Testis (tissue), 3 donors: ENCODE data around the gene ALDH5A1. TPM values are rescaled to one million over a fixed set of nuclear protein-coding genes. Genes with fewer than 3 reads are reported as not detected.

ENCODE experiments used
- DNase-seq: peaks from one replicate; pipeline ENCODE4 v3.0.0-alpha.2; 2019
- H3K27ac ChIP-seq, 2 donors: fragments of 200-600 bp; sonication (generic); one replicate each; pipeline ENCODE4 v1.5.1; 2019
- H3K27me3 ChIP-seq: fragments of 200-600 bp; sonication (generic); one replicate; pipeline ENCODE4 v1.5.1; 2019
- H3K36me3 ChIP-seq: fragments of 200-600 bp; sonication (generic); one replicate; pipeline ENCODE4 v1.5.1; 2017; ENCODE audit warnings: low read depth; ENCODE audit errors: missing control alignments
- H3K4me1 ChIP-seq: fragments of 200-600 bp; sonication (generic); one replicate; pipeline ENCODE4 v1.5.1; 2019
- H3K4me3 ChIP-seq, 2 donors: fragments of 200-600 bp; sonication (generic); one replicate each; pipeline ENCODE4 v1.5.1; 2017 to 2019
- H3K9me3 ChIP-seq: fragments of 200-600 bp; sonication (generic); one replicate; pipeline ENCODE4 v1.5.1; 2017
- POLR2A ChIP-seq: fragments of 450-650 bp; IDR thresholded peaks from one replicate; pipeline ENCODE4 v1.6.1; 2017; ENCODE audit warnings: antibody characterized with exemption, mild to moderate bottlenecking, moderate library complexity
- WGBS, 2 donors: methylation state at CpG; one replicate each; pipeline ENCODE4 v1.1.5; 2018; 5-methylcytosine and 5-hydroxymethylcytosine counted together
- intact Hi-C: fragments of 100-400 bp; cut with DNase I; formaldehyde crosslinking; loops from one replicate; pipeline ENCODE4 v1.15.1; 2023; ENCODE audit warnings: low total_unique reads
- polyA plus RNA-seq: library from polyadenylated mRNA; stranded (reverse); fragments of 350-450 nt; fragmentation: Illumina TruSeq; extraction: RNeasy Lipid Tissue Mini Kit (QIAGEN cat#74804); gene quantifications from one replicate; pipeline ENCODE4 v1.2.3, GENCODE V29; 2014; ENCODE audit warnings: low read depth, low replicate concordance; ENCODE audit not compliant: insufficient read depth
- total RNA-seq, 2 donors: library from RNA; depleted of rRNA; stranded (reverse); fragments of >200 nt; gene quantifications; one replicate each; pipeline ENCODE4 v1.2.3, GENCODE V29; 2016
- TF ChIP-seq, protein P1 (sequence below), 3 experiments: fragments of 450-650 bp in 2 of 3; fragments of 200-600 bp in 1 of 3; sonication (generic) in 1 of 3; IDR thresholded peaks; one replicate each; pipeline ENCODE4 v1.5.1; 2016 to 2019; ENCODE audit warnings: antibody characterized with exemption in 3 of 3, mild to moderate bottlenecking in 2 of 3, moderate library complexity in 1 of 3

Gene ALDH5A1
- total and polyA plus RNA-seq, 3 donors from 2014 or later, result 11.3 to 21.2 (median 16.3) TPM

DNA sequence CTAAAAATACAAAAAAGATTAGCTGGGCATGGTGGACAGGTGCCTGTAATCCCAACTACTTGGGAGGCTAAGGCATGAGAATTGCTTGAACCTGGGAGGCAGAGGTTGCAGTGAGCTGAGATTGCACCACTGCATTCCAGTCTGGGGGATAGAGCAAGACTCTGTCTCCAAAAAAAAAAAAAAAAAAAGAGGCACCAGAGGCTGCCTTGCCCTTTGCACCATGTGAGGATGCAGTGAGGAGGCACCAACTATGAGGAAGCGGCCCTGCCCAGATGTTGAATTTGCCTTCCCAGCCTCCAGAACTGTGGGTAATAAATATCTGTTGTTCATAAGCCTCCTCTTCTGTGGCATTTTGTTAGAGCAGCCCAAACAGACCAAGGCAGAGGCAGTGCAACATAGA, 54.4 kb downstream of the ALDH5A1 start:
- Histone ChIP-seq H3K36me3 (no peaks in the 10 kb centered on the region), H3K27ac (no peak overlapping the region), H3K4me1 (no peaks in the 10 kb centered on the region), H3K27me3 (no peaks in the 10 kb centered on the region), H3K9me3 (no peaks in the 10 kb centered on the region), H3K4me3 (no peak overlapping the region)
- intact Hi-C loops, result no loop called here
- TF ChIP-seq POLR2A, result no peak
- TF ChIP-seq, protein P1, sequence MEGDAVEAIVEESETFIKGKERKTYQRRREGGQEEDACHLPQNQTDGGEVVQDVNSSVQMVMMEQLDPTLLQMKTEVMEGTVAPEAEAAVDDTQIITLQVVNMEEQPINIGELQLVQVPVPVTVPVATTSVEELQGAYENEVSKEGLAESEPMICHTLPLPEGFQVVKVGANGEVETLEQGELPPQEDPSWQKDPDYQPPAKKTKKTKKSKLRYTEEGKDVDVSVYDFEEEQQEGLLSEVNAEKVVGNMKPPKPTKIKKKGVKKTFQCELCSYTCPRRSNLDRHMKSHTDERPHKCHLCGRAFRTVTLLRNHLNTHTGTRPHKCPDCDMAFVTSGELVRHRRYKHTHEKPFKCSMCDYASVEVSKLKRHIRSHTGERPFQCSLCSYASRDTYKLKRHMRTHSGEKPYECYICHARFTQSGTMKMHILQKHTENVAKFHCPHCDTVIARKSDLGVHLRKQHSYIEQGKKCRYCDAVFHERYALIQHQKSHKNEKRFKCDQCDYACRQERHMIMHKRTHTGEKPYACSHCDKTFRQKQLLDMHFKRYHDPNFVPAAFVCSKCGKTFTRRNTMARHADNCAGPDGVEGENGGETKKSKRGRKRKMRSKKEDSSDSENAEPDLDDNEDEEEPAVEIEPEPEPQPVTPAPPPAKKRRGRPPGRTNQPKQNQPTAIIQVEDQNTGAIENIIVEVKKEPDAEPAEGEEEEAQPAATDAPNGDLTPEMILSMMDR (IDR thresholded peaks at IDR 0.05), result no peak
- DNase-seq, result no peak
- WGBS, 2 donors, result 91 to 96% methylated on average over 1 of the region's 1 CpG

DNA sequence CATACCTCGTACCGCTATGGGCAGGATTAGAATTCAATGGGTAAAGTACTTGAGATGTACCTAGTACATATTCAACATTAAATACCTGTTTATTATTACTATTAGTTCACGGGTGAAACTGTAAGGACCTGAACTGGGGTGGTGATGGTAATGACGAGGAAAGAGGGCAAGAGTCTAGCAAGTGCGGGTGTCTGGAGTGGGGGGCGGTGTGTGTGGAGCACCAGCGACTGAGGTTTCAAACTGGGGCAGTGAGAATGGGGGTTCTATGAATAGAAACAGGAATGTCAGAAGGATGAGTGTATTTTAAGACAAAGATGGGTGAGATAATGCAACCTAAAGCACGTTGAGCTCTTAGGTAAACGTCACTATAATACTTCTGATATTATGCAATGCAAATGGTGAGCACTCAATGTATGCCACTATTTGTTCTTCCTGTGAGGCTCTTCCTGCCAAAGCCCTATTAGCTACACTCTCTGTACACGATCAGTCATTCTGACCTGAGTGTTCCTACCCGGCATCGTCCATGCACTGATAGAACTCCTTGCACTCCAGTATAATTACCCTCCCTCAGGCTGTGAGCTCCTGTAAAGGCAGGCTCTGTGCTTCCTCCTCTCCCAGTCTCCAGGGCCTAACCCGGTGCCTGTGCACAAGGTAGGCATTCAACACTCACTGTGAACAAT, 55.0 kb downstream of the ALDH5A1 start:
- Histone ChIP-seq H3K27me3 (no peaks in the 10 kb centered on the region), H3K4me1 (no peaks in the 10 kb centered on the region), H3K36me3 (no peaks in the 10 kb centered on the region), H3K27ac (no peak overlapping the region), H3K9me3 (no peaks in the 10 kb centered on the region), H3K4me3 (no peak overlapping the region)
- no peak for DNase-seq
- no peak for TF ChIP-seq POLR2A
- TF ChIP-seq, protein P1 (IDR thresholded peaks at IDR 0.05), result no peak
- intact Hi-C loops, result no loop called here
- 81 to 83% methylated on average over 13 of the region's 13 CpGs for WGBS, 2 donors

GRCh38 chr6:24551139-24551538, 56.4 kb downstream of the ALDH5A1 start:
- Histone ChIP-seq H3K36me3 (no peaks in the 10 kb centered on the region), H3K27ac (no peak overlapping the region), H3K27me3 (no peaks in the 10 kb centered on the region), H3K4me3 (no peak overlapping the region), H3K4me1 (no peaks in the 10 kb centered on the region), H3K9me3 (no peaks in the 10 kb centered on the region)
- TF ChIP-seq, protein P1 (IDR thresholded peaks at IDR 0.05), result no peak
- TF ChIP-seq POLR2A, result no peak
- intact Hi-C loops, result no loop called here
- no peak for DNase-seq
- WGBS, 2 donors, result 80 to 96% methylated on average over 5 of the region's 5 CpGs

GRCh38 chr6:24554474-24554873, 59.7 kb downstream of the ALDH5A1 start:
- Histone ChIP-seq H3K36me3 (no peaks in the 10 kb centered on the region), H3K4me3 (no peak overlapping the region), H3K27ac (no peak overlapping the region), H3K4me1 (no peaks in the 10 kb centered on the region), H3K9me3 (no peaks in the 10 kb centered on the region), H3K27me3 (no peaks in the 10 kb centered on the region)
- 69 to 70% methylated on average over 1 of the region's 1 CpG for WGBS, 2 donors
- no peak for DNase-seq
- TF ChIP-seq, protein P1 (IDR thresholded peaks at IDR 0.05), result no peak
- TF ChIP-seq POLR2A, result no peak
- intact Hi-C loops, result no loop called here

- intact Hi-C loops, result no loop called here
- H3K4me1 ChIP-seq, result no peaks in the 10 kb centered on the region
- H3K4me3 ChIP-seq, result no peak overlapping the region
- no peaks in the 10 kb centered on the region for H3K27me3 ChIP-seq
- no peak for TF ChIP-seq POLR2A
- TF ChIP-seq, protein P1 (IDR thresholded peaks at IDR 0.05), result no peak
- no peaks in the 10 kb centered on the region for H3K36me3 ChIP-seq
- H3K9me3 ChIP-seq, result no peaks in the 10 kb centered on the region
- no peak overlapping the region for H3K27ac ChIP-seq
- no peak for DNase-seq
Measured at GRCh38 chr6:24558516-24558915, 63.7 kb downstream of the ALDH5A1 start.
